ENCODE results near the gene PLD1.
"Not testable (repeated sequence)": the region's sequence is repeated elsewhere in the genome, so short reads cannot be mapped to it uniquely, and the experiment has no call there.

The PLD1 gene

GRCh38 chr3:171564748-171565480 lies 245.4 kb downstream of the PLD1 start:
- H3K4me3 ChIP-seq (ENCODE audit: low read length): no peak overlapping the region
- DNase-seq (ENCODE audit: low read depth, low spot score): no peak

- DNase-seq (ENCODE audit: low read depth, low spot score): no peak
- H3K4me3 ChIP-seq (ENCODE audit: low read length): no peak overlapping the region
These were observed 247.0 kb downstream of the PLD1 start for GRCh38 chr3:171563298-171563697.

- not testable (repeated sequence) for DNase-seq (ENCODE audit: low read depth, low spot score); H3K4me3 ChIP-seq (ENCODE audit: low read length)
These were observed 247.8 kb downstream of the PLD1 start for GRCh38 chr3:171562459-171562858.

GRCh38 chr3:171561596-171562323 lies 248.5 kb downstream of the PLD1 start:
- H3K4me3 ChIP-seq (ENCODE audit: low read length): no peak overlapping the region
- no peak for DNase-seq (ENCODE audit: low read depth, low spot score)

GRCh38 chr3:171559586-171559985 lies 250.7 kb downstream of the PLD1 start:
- no peak overlapping the region for H3K4me3 ChIP-seq (ENCODE audit: low read length)
- no peak for DNase-seq (ENCODE audit: low read depth, low spot score)

GRCh38 chr3:171558188-171558696 lies 252.0 kb downstream of the PLD1 start:
- H3K4me3 ChIP-seq (ENCODE audit: low read length): no peak overlapping the region
- no peak for DNase-seq (ENCODE audit: low read depth, low spot score)

GRCh38 chr3:171557173-171557572 lies 253.1 kb downstream of the PLD1 start:
- H3K4me3 ChIP-seq (ENCODE audit: low read length): no peak overlapping the region
- DNase-seq (ENCODE audit: low read depth, low spot score): no peak

- no peak for DNase-seq (ENCODE audit: low read depth, low spot score)
- H3K4me3 ChIP-seq (ENCODE audit: low read length): no peak overlapping the region
These were observed 253.6 kb downstream of the PLD1 start for GRCh38 chr3:171556574-171557145.

- no peak for DNase-seq (ENCODE audit: low read depth, low spot score)
- no peak overlapping the region for H3K4me3 ChIP-seq (ENCODE audit: low read length)
These were observed 254.1 kb downstream of the PLD1 start for GRCh38 chr3:171556148-171556547.

- H3K4me3 ChIP-seq (ENCODE audit: low read length): no peak overlapping the region
- DNase-seq (ENCODE audit: low read depth, low spot score): no peak
These were observed 257.2 kb downstream of the PLD1 start for GRCh38 chr3:171553086-171553485.

- no peak for DNase-seq (ENCODE audit: low read depth, low spot score)
- no peak overlapping the region for H3K4me3 ChIP-seq (ENCODE audit: low read length)
These were observed 257.8 kb downstream of the PLD1 start for GRCh38 chr3:171552531-171552930.

- no peak for DNase-seq (ENCODE audit: low read depth, low spot score)
These were observed 259.0 kb downstream of the PLD1 start for GRCh38 chr3:171551296-171551695.

More at GRCh38 chr3:171551296-171551695, 259.0 kb downstream of the PLD1 start:
- no peak overlapping the region for H3K4me3 ChIP-seq (ENCODE audit: low read length)
